Effector memory CD4-positive, alpha-beta T cell (primary cell): ENCODE results near the gene TSSK6.

ENCODE experiments used
- DNase-seq, 3 donors: peaks; one replicate each; pipeline ENCODE4 v3.0.0-alpha.2; 2020
- H3K27ac ChIP-seq: 2 replicates; pipeline ENCODE4 v1.7.0; 2013; ENCODE audit warnings: mild to moderate bottlenecking, low read length, moderate library complexity; ENCODE audit not compliant: insufficient read depth, poor library complexity, severe bottlenecking
- H3K27me3 ChIP-seq: replicated peaks from 2 replicates; pipeline ENCODE4 v1.7.0; 2013; ENCODE audit warnings: mild to moderate bottlenecking, low read length; ENCODE audit not compliant: insufficient read depth, control insufficient read depth, poor library complexity, severe bottlenecking
- H3K36me3 ChIP-seq: 2 replicates; pipeline ENCODE4 v1.7.0; 2013; ENCODE audit warnings: mild to moderate bottlenecking, low read length, moderate library complexity; ENCODE audit not compliant: control insufficient read depth, insufficient read depth
- H3K4me1 ChIP-seq: 2 replicates; pipeline ENCODE4 v1.7.0; 2013; ENCODE audit warnings: low read length, mild to moderate bottlenecking; ENCODE audit not compliant: control insufficient read depth, insufficient read depth, poor library complexity, severe bottlenecking
- H3K4me3 ChIP-seq: 2 replicates; pipeline ENCODE4 v1.7.0; 2013; ENCODE audit warnings: low read length, low read depth, mild to moderate bottlenecking; ENCODE audit not compliant: insufficient read depth, poor library complexity, severe bottlenecking
- H3K9me3 ChIP-seq: 2 replicates; pipeline ENCODE4 v1.7.0; 2013; ENCODE audit warnings: mild to moderate bottlenecking, low read length, moderate library complexity; ENCODE audit not compliant: control insufficient read depth

TSSK6 gene

DNA sequence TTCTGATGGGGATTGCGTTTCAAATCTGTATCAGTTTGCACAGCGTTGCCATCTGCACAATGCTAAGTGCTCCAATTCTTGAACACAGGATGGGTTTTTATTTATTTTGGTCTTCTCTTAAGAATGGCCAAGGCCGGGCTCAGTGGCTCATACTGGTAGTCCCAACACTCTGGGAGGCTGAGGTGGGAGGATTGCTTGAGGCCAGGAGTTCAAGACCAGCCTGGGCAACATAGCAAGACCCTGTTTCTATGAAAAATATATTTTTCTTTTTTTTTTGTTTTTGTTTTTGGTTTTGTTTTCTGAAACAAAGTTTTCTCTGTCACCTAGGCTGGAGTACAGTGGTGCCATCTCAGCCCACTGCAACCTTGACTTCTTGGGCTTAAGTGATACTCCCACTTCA, 7.8 kb upstream of the TSSK6 start:
- H3K9me3 ChIP-seq: no peaks in the 10 kb centered on the region
- peaks cover 21% of the 10 kb centered on the region for H3K36me3 ChIP-seq
- H3K4me1 ChIP-seq: no peaks in the 10 kb centered on the region
- no peak overlapping the region for H3K4me3 ChIP-seq
- no peak overlapping the region for H3K27ac ChIP-seq
- DNase-seq: no peak
- no peaks in the 10 kb centered on the region for H3K27me3 ChIP-seq

DNA sequence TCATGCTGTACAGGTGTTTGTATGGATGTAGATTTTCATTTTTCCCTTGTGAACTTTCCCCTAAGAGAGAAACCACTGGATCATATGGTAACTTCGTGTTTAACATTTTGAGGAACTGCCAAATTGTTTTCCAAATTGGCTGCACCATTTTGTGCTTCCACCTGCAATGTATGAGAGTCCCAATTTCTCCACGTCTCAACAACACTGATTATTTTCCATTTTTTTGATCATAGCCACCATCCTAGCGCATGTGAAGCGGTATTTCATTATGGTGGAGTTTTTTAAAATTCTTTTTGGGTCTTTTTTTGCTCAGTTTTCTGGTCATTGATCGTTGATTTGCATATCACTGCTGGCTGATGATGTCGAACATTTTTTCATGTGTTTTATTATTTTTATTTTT, 5.6 kb upstream of the TSSK6 start:
- no peak for DNase-seq
- Histone ChIP-seq H3K4me3 (no peak overlapping the region), H3K36me3 (peaks cover 4% of the 10 kb centered on the region), H3K27me3 (no peaks in the 10 kb centered on the region), H3K9me3 (no peaks in the 10 kb centered on the region), H3K27ac (no peak overlapping the region), H3K4me1 (peaks cover 12% of the 10 kb centered on the region)

DNA sequence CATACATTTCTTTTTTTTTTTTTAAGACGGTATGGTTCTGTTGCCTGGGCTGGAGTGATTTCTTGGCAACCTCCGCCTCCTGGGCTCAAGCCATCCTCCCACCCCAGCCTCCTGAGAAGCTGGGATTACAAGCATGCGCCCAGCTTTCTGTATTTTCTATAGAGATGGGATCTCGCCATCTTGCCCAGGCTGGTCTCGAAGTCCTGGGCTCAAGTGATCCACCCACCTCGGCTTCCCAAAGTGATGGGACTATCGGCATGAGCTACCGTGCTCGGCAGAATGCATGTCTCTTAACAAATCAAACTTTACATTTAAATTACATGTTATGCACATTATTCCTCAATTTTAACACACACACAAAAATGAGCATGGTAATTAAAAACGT, 1.9 kb upstream of the TSSK6 start:
- H3K4me3 ChIP-seq: no peak overlapping the region
- peaks cover 3% of the 10 kb centered on the region for H3K36me3 ChIP-seq
- H3K9me3 ChIP-seq: no peaks in the 10 kb centered on the region
- no peak for DNase-seq
- no peak overlapping the region for H3K27ac ChIP-seq
- no peaks in the 10 kb centered on the region for H3K27me3 ChIP-seq
- H3K4me1 ChIP-seq: peaks cover 18% of the 10 kb centered on the region

DNA sequence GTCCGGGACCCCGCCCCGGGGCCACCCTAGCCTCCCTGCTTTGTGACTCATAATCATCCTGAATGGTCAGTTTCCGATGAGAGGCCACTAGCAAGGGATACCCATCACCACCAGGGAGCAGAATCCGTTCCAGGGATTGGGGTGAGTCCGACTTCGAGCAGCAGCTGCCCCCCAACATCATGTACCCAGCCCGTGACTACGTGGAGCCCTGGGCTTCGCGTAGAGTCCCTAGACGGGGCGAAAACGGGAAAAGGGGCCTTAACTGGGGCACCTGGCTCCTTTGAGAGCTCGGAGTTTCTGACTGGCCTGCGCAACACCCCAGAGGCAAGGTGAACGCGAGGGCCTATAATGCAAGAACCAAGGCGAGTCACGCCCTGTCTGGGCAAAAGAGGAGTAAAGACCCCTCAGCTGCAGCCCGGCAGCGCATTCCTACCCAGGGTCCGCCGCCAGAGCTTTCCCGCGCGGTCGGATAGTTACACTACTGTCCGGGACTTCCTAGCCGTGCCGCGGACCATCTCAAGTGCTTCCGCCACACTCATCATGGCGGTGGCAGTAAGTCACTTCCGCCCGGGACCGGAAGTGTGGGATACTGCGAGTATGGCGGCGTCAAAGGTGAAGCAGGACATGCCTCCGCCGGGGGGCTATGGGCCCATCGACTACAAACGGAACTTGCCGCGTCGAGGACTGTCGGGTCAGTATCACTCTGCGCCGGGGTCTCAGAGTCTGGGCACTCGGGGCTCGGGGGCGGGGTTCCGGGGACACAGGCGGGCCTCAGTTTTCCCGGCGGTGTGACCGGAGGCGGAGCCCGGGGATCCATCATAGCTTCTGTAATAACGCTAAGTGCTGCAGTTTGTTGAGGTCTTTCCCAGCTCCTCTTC, 533 bp upstream of the TSSK6 start, which contains the start of gene NDUFA13:
Gene NDUFA13, plus strand, starts transcription at position 584 of the 878 bp plus-strand sequence. Its CDS starts 14 bp downstream, at position 598.
- DNase-seq: peak; percentile 90
- H3K4me3 ChIP-seq: peak within 1 kb of the TSS; percentile 86

DNA sequence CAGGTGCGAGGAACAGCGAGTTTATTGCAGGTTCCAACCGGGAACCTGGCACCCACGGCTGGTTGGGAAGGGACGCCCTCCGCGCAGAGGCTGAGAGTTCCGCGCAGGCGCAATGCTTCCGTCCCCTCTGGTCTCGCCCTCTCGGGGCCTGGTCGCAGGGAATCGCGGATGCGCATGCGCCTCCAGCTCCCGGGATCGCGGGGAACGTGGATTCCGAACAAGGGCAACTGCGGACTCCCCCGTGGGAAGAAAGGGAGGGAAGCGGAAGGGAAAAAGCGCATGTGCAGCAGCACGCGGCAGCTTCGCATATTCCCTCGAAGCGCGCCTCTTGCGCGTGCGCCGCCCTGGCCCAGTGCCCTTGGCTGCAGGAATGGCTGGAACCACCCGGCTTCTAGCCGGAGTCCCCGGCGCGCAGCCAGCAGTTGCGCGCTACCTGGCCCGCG, 1.1 kb downstream of the TSSK6 start:
- Histone ChIP-seq H3K27me3 (no peaks in the 10 kb centered on the region), H3K4me1 (peaks cover 18% of the 10 kb centered on the region), H3K36me3 (no peaks in the 10 kb centered on the region), H3K4me3 (no peak overlapping the region), H3K9me3 (no peaks in the 10 kb centered on the region), H3K27ac (no peak overlapping the region)
- no peak for DNase-seq

More for the DNA sequence above, 533 bp upstream of the TSSK6 start, which contains the start of gene NDUFA13:
- no peaks in the 10 kb centered on the region for H3K9me3 ChIP-seq
- no peaks in the 10 kb centered on the region for H3K27me3 ChIP-seq
- peak within 1 kb of the TSS; percentile 78 for H3K27ac ChIP-seq
- peaks cover 3% of the 10 kb centered on the region for H3K36me3 ChIP-seq
- peaks cover 18% of the 10 kb centered on the region for H3K4me1 ChIP-seq

DNA sequence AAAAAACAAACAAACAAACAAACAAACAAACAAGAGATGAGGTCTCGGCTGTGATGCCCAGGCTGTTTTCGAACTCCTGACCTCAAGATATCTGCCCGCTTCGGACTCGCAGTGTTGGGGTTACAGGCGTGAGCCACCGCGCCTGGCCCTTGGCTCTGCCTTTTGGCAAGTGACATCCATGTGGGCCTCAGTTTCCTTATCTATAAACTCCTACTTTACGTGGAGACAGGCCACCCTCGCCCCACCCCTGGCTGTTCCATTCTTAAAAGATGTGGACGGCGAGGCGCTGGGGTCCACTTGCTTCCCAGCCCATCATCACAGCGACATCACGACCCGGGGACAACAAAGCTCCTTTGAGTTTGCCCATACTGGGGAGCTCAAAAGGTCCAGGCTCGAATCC, 1.7 kb downstream of the TSSK6 start:
- Histone ChIP-seq H3K27ac (no peak overlapping the region), H3K27me3 (no peaks in the 10 kb centered on the region), H3K9me3 (no peaks in the 10 kb centered on the region), H3K36me3 (no peaks in the 10 kb centered on the region), H3K4me3 (no peak overlapping the region), H3K4me1 (peaks cover 18% of the 10 kb centered on the region)
- DNase-seq: no peak

DNA sequence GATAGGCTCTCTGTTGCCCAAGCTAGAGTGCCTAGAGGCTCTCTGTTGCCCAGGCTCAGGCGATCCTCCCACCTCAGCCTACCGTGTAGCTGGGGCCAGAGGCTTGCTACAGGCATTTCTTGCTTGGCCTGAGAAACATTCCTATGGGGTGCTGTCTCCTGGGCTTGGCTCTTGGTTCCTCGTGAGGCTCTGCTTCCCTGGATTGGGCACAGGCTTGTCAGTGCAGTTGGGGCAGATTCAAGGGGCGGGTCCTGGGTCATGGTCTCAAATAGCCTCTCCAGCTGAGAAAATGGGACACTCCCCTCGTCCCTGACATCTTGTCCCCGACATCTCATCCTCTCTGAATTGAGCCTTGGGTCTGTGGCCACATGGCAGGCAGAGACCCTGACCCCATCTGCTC, 4.9 kb downstream of the TSSK6 start:
- H3K27ac ChIP-seq: no peak overlapping the region
- H3K4me1 ChIP-seq: peaks cover 3% of the 10 kb centered on the region
- no peak for DNase-seq
- no peak overlapping the region for H3K4me3 ChIP-seq
- H3K9me3 ChIP-seq: no peaks in the 10 kb centered on the region
- H3K36me3 ChIP-seq: peaks cover 12% of the 10 kb centered on the region
- no peaks in the 10 kb centered on the region for H3K27me3 ChIP-seq

DNA sequence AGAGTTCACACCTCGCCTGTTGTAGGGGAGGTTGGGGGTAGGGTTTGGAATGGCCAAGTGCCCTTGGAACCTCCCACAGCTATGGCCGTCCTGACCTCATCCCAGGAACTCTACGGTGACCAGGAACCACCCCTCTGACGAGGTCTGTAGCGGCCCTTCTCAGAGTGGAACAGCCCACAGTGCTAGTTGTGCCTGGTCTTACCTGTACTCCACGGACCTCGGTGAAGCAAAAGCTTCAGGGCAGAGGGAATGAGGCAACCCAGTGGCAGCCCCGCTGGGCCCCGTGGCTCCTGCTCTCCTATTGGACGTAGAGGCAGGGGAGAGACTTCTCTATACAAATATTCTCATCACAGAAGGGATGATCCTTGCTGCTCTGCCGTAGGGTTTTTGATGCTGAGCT, 7.1 kb downstream of the TSSK6 start:
- no peaks in the 10 kb centered on the region for H3K9me3 ChIP-seq
- no peaks in the 10 kb centered on the region for H3K27me3 ChIP-seq
- no peak overlapping the region for H3K27ac ChIP-seq
- H3K4me1 ChIP-seq: no peaks in the 10 kb centered on the region
- peaks cover 33% of the 10 kb centered on the region for H3K36me3 ChIP-seq
- no peak for DNase-seq
- H3K4me3 ChIP-seq: no peak overlapping the region

DNA sequence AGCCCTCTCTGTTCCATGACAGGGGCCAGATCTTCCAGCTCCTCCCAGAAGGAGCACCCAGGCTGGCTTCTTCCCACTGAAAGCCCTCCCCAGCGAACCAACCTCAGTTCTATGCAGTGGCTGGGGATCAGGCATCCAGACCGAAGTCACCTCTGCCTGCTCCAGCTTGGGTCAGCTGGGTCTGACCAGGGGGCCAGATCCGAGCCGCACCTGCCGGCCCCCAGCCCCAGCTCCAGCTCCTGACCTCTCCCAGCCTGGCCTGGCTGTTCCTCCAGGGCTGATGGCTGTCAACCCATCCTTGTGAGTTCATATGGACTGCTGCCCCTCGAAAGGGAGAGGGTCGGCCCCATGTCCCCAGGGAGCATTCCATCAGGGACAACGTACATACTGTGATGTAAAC, 8.0 kb downstream of the TSSK6 start:
- Histone ChIP-seq H3K36me3 (peaks cover 42% of the 10 kb centered on the region), H3K27ac (no peak overlapping the region), H3K27me3 (no peaks in the 10 kb centered on the region), H3K4me1 (no peaks in the 10 kb centered on the region), H3K4me3 (no peak overlapping the region), H3K9me3 (no peaks in the 10 kb centered on the region)
- no peak for DNase-seq

DNA sequence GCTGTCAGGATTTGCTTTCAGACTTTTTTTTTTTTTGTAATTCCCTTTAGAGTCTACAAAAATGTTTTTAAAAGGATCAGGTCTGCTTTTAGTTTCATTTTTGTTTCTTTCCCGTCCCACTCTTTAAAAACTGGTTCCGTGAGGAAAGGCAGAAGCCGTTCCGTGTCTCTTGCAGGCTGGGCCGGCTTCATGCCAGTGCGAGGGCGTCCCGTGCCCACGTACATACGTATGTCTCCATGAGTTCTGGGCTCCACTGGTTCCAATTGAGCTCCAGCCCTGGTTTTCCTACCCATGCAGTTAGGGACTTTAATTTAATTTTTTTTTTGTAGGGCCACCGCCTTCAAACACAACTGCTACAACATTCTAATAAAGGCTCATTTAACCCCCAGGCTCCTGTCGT, 8.8 kb downstream of the TSSK6 start:
- Histone ChIP-seq H3K27ac (no peak overlapping the region), H3K9me3 (no peaks in the 10 kb centered on the region), H3K4me1 (no peaks in the 10 kb centered on the region), H3K36me3 (peaks cover 50% of the 10 kb centered on the region), H3K4me3 (no peak overlapping the region), H3K27me3 (no peaks in the 10 kb centered on the region)
- no peak for DNase-seq
